GM23338 (cell line): Measurements from ENCODE around the gene FILIP1L. TPM values are rescaled to one million over a fixed set of nuclear protein-coding genes. Genes with fewer than 3 reads are reported as not detected.

Experiments used
- ATAC-seq: fragments of 200-7000 bp; cut with Tn5 transposase; 3 replicates; pipeline ENCODE4 v1.9.1; 2020
- DNase-seq: peaks from one replicate; pipeline ENCODE4 v3.0.0-alpha.2; 2015; ENCODE audit warnings: low spot score
- H2AFZ ChIP-seq: fragments of 200-600 bp; sonication (generic); 2 replicates; pipeline ENCODE4 v1.8.0; 2016; ENCODE audit warnings: antibody characterized with exemption, mild to moderate bottlenecking, moderate library complexity
- H3F3A ChIP-seq: fragments of 200-600 bp; sonication (generic); replicated peaks from 2 replicates; pipeline ENCODE4 v1.8.0; 2017; ENCODE audit warnings: antibody characterized with exemption, mixed run types, low read depth
- H3K27ac ChIP-seq: fragments of 200-600 bp; sonication (generic); 2 replicates; pipeline ENCODE4 v1.6.1; 2016; ENCODE audit warnings: low read depth
- H3K27me3 ChIP-seq: fragments of 200-600 bp; sonication (generic); 2 replicates; pipeline ENCODE4 v1.8.0; 2016; ENCODE audit warnings: mild to moderate bottlenecking, mixed run types, moderate library complexity; ENCODE audit not compliant: insufficient read depth
- H3K36me3 ChIP-seq: fragments of 200-600 bp; sonication (generic); 2 replicates; pipeline ENCODE4 v1.8.0; 2016; ENCODE audit warnings: mild to moderate bottlenecking; ENCODE audit not compliant: insufficient read depth
- H3K4me1 ChIP-seq: fragments of 200-600 bp; sonication (generic); 2 replicates; pipeline ENCODE4 v1.8.0; 2016; ENCODE audit warnings: mild to moderate bottlenecking, moderate library complexity; ENCODE audit not compliant: insufficient read depth
- H3K4me2 ChIP-seq: fragments of 200-600 bp; sonication (generic); 2 replicates; pipeline ENCODE4 v1.7.1; 2017; ENCODE audit warnings: mixed run types
- H3K4me3 ChIP-seq: fragments of 200-600 bp; sonication (generic); 2 replicates; pipeline ENCODE4 v1.6.1; 2016; ENCODE audit warnings: mixed run types
- H3K79me2 ChIP-seq: fragments of 200-600 bp; sonication (generic); replicated peaks from 2 replicates; pipeline ENCODE4 v1.8.0; 2017; ENCODE audit warnings: mild to moderate bottlenecking; ENCODE audit not compliant: insufficient read depth
- H3K9me2 ChIP-seq: fragments of 200-600 bp; sonication (generic); 2 replicates; pipeline ENCODE4 v1.8.0; 2017; ENCODE audit not compliant: insufficient read depth
- H4K20me1 ChIP-seq: fragments of 200-600 bp; sonication (generic); replicated peaks from 2 replicates; pipeline ENCODE4 v1.8.0; 2017; ENCODE audit warnings: mild to moderate bottlenecking; ENCODE audit not compliant: insufficient read depth
- H3K27ac Mint-ChIP-seq: 2 replicates; pipeline ENCODE4 v1.8.0; 2020; ENCODE audit warnings: inconsistent platforms, mild to moderate bottlenecking, moderate library complexity, mixed read lengths
- H3K27me3 Mint-ChIP-seq: 3 replicates; pipeline ENCODE4 v1.8.0; 2022; ENCODE audit warnings: low read depth, mild to moderate bottlenecking, moderate library complexity, mixed read lengths, inconsistent platforms; ENCODE audit not compliant: insufficient read depth, poor library complexity
- H3K36me3 Mint-ChIP-seq: 3 replicates; pipeline ENCODE4 v1.8.0; 2021; ENCODE audit warnings: low read depth, mild to moderate bottlenecking, inconsistent platforms, moderate library complexity, mixed read lengths
- H3K4me1 Mint-ChIP-seq: 3 replicates; pipeline ENCODE4 v1.8.0; 2020; ENCODE audit warnings: mild to moderate bottlenecking, inconsistent platforms, mixed read lengths
- H3K4me3 Mint-ChIP-seq: 3 replicates; pipeline ENCODE4 v1.8.0; 2021; ENCODE audit warnings: moderate library complexity, mild to moderate bottlenecking, inconsistent platforms, mixed read lengths
- H3K9me3 Mint-ChIP-seq: 3 replicates; pipeline ENCODE4 v1.8.0; 2020; ENCODE audit warnings: moderate library complexity, mild to moderate bottlenecking, inconsistent platforms, mixed read lengths
- CREB1 ChIP-seq: fragments of 250-450 bp; sonication (Bioruptor Pico); IDR thresholded peaks from 2 replicates; pipeline ENCODE4 v1.5.0; 2020; ENCODE audit warnings: low read depth, mild to moderate bottlenecking, moderate library complexity
- EZH2 ChIP-seq: fragments of 200-600 bp; sonication (generic); IDR thresholded peaks from one replicate; pipeline ENCODE4 v1.8.0; 2017; ENCODE audit warnings: antibody characterized with exemption, mild to moderate bottlenecking, low read depth; ENCODE audit not compliant: unreplicated experiment
- EZH2phosphoT487 ChIP-seq: fragments of 200-600 bp; sonication (generic); IDR thresholded peaks from one replicate; pipeline ENCODE4 v1.8.1; 2018; ENCODE audit warnings: antibody characterized with exemption; ENCODE audit not compliant: unreplicated experiment
- JUNB ChIP-seq: IDR thresholded peaks from one replicate; pipeline ENCODE4 v1.6.1; 2016; ENCODE audit warnings: antibody characterized with exemption; ENCODE audit not compliant: unreplicated experiment
- NANOG ChIP-seq: IDR thresholded peaks from 2 replicates; pipeline ENCODE4 v1.6.1; 2016; ENCODE audit warnings: antibody characterized with exemption, borderline replicate concordance
- POLR2AphosphoS5 ChIP-seq: IDR thresholded peaks from 2 replicates; pipeline ENCODE4 v1.6.1; 2016; ENCODE audit warnings: antibody characterized with exemption, low read depth
- STAT1 ChIP-seq: IDR thresholded peaks from one replicate; pipeline ENCODE4 v1.6.1; 2016; ENCODE audit warnings: antibody characterized with exemption; ENCODE audit not compliant: unreplicated experiment
- ZNF114 ChIP-seq: fragments of 250-450 bp; sonication (Bioruptor Pico); IDR thresholded peaks from 2 replicates; pipeline ENCODE4 v1.5.0; 2020; ENCODE audit warnings: mild to moderate bottlenecking, moderate library complexity
- ZNF331 ChIP-seq: fragments of 250-450 bp; sonication (Bioruptor Pico); IDR thresholded peaks from 2 replicates; pipeline ENCODE4 v1.5.0; 2020; ENCODE audit warnings: low read depth, mild to moderate bottlenecking, moderate library complexity
- polyA plus RNA-seq: library from polyadenylated mRNA; unstranded; fragments of >200 nt; fragmentation: Nextera tagmentation; extraction: Ambion mirVana; gene quantifications from 2 replicates; pipeline ENCODE4 v1.2.1, GENCODE V29; 2016
- total RNA-seq: library from RNA; depleted of rRNA; stranded (reverse); fragments of >200 nt; shearing (Covaris generic); gene quantifications from 2 replicates; pipeline ENCODE4 v1.2.3, GENCODE V29; 2014
- TF ChIP-seq, protein P1 (sequence below), 2 experiments: fragments of 200-600 bp in 1 of 2; sonication (generic) in 1 of 2; conservative IDR thresholded peaks; 2 replicates each; pipeline versions ENCODE4 v1.5.1 to v1.6.1; 2016 to 2017; ENCODE audit warnings: antibody characterized with exemption in 2 of 2, low read depth in 2 of 2, mild to moderate bottlenecking in 2 of 2, moderate library complexity in 1 of 2
- TF ChIP-seq, protein P2 (sequence below): IDR thresholded peaks from 2 replicates; pipeline ENCODE4 v1.6.1; 2016; ENCODE audit warnings: antibody characterized with exemption
- TF ChIP-seq, protein P3 (sequence below): IDR thresholded peaks from one replicate; pipeline ENCODE4 v1.6.1; 2018; ENCODE audit warnings: antibody characterized with exemption; ENCODE audit not compliant: unreplicated experiment
- TF ChIP-seq, protein P4 (sequence below): fragments of 250-450 bp; sonication (Bioruptor Pico); IDR thresholded peaks from 2 replicates; pipeline ENCODE4 v1.5.0; 2020; ENCODE audit warnings: mild to moderate bottlenecking, moderate library complexity

The FILIP1L gene
- total and polyA plus RNA-seq, 2 experiments from 2014 or later = 1.6 TPM; not detected in 1

DNA sequence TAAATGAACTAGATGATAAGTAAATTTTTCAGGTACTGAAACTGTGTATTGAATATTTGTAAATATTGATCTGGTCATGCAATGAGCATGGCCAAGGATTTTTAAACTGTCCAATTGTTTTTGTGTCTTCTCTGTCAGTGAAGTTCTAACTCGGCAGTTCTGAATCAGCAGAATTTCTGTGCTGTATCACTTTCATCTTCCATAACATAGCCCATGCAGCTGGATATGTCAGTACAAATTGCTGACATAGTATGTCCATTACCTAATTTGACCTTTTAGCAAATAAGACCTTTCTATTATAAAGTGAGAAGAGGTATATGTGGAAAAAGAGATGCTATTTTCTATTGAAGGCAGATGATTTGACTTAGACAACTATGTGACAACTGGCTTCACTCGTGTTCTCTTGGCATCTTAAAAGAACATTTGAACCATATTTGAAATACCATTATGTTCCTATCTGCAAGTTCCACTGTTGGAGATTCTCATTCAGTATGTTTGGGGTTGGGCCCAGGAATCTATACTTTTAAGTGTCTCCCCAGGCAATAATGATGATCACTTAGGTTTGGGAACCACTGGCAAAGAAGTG is 206.2 kb downstream of the FILIP1L start:
- TF ChIP-seq ZNF331 (CRISPR knock-in tag) = no peak
- TF ChIP-seq NANOG = no peak
- TF ChIP-seq, protein P1, sequence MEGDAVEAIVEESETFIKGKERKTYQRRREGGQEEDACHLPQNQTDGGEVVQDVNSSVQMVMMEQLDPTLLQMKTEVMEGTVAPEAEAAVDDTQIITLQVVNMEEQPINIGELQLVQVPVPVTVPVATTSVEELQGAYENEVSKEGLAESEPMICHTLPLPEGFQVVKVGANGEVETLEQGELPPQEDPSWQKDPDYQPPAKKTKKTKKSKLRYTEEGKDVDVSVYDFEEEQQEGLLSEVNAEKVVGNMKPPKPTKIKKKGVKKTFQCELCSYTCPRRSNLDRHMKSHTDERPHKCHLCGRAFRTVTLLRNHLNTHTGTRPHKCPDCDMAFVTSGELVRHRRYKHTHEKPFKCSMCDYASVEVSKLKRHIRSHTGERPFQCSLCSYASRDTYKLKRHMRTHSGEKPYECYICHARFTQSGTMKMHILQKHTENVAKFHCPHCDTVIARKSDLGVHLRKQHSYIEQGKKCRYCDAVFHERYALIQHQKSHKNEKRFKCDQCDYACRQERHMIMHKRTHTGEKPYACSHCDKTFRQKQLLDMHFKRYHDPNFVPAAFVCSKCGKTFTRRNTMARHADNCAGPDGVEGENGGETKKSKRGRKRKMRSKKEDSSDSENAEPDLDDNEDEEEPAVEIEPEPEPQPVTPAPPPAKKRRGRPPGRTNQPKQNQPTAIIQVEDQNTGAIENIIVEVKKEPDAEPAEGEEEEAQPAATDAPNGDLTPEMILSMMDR (conservative IDR thresholded peaks at IDR 0.05; ENCODE audit: low read depth in 2 of 2) = no peak
- TF ChIP-seq, protein P2, sequence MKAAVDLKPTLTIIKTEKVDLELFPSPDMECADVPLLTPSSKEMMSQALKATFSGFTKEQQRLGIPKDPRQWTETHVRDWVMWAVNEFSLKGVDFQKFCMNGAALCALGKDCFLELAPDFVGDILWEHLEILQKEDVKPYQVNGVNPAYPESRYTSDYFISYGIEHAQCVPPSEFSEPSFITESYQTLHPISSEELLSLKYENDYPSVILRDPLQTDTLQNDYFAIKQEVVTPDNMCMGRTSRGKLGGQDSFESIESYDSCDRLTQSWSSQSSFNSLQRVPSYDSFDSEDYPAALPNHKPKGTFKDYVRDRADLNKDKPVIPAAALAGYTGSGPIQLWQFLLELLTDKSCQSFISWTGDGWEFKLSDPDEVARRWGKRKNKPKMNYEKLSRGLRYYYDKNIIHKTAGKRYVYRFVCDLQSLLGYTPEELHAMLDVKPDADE = no peak
- no peak for TF ChIP-seq EZH2
- TF ChIP-seq, protein P3, sequence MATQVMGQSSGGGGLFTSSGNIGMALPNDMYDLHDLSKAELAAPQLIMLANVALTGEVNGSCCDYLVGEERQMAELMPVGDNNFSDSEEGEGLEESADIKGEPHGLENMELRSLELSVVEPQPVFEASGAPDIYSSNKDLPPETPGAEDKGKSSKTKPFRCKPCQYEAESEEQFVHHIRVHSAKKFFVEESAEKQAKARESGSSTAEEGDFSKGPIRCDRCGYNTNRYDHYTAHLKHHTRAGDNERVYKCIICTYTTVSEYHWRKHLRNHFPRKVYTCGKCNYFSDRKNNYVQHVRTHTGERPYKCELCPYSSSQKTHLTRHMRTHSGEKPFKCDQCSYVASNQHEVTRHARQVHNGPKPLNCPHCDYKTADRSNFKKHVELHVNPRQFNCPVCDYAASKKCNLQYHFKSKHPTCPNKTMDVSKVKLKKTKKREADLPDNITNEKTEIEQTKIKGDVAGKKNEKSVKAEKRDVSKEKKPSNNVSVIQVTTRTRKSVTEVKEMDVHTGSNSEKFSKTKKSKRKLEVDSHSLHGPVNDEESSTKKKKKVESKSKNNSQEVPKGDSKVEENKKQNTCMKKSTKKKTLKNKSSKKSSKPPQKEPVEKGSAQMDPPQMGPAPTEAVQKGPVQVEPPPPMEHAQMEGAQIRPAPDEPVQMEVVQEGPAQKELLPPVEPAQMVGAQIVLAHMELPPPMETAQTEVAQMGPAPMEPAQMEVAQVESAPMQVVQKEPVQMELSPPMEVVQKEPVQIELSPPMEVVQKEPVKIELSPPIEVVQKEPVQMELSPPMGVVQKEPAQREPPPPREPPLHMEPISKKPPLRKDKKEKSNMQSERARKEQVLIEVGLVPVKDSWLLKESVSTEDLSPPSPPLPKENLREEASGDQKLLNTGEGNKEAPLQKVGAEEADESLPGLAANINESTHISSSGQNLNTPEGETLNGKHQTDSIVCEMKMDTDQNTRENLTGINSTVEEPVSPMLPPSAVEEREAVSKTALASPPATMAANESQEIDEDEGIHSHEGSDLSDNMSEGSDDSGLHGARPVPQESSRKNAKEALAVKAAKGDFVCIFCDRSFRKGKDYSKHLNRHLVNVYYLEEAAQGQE = no peak
- no peak for TF ChIP-seq CREB1 (CRISPR knock-in tag)
- TF ChIP-seq ZNF114 = no peak
- TF ChIP-seq, protein P4, sequence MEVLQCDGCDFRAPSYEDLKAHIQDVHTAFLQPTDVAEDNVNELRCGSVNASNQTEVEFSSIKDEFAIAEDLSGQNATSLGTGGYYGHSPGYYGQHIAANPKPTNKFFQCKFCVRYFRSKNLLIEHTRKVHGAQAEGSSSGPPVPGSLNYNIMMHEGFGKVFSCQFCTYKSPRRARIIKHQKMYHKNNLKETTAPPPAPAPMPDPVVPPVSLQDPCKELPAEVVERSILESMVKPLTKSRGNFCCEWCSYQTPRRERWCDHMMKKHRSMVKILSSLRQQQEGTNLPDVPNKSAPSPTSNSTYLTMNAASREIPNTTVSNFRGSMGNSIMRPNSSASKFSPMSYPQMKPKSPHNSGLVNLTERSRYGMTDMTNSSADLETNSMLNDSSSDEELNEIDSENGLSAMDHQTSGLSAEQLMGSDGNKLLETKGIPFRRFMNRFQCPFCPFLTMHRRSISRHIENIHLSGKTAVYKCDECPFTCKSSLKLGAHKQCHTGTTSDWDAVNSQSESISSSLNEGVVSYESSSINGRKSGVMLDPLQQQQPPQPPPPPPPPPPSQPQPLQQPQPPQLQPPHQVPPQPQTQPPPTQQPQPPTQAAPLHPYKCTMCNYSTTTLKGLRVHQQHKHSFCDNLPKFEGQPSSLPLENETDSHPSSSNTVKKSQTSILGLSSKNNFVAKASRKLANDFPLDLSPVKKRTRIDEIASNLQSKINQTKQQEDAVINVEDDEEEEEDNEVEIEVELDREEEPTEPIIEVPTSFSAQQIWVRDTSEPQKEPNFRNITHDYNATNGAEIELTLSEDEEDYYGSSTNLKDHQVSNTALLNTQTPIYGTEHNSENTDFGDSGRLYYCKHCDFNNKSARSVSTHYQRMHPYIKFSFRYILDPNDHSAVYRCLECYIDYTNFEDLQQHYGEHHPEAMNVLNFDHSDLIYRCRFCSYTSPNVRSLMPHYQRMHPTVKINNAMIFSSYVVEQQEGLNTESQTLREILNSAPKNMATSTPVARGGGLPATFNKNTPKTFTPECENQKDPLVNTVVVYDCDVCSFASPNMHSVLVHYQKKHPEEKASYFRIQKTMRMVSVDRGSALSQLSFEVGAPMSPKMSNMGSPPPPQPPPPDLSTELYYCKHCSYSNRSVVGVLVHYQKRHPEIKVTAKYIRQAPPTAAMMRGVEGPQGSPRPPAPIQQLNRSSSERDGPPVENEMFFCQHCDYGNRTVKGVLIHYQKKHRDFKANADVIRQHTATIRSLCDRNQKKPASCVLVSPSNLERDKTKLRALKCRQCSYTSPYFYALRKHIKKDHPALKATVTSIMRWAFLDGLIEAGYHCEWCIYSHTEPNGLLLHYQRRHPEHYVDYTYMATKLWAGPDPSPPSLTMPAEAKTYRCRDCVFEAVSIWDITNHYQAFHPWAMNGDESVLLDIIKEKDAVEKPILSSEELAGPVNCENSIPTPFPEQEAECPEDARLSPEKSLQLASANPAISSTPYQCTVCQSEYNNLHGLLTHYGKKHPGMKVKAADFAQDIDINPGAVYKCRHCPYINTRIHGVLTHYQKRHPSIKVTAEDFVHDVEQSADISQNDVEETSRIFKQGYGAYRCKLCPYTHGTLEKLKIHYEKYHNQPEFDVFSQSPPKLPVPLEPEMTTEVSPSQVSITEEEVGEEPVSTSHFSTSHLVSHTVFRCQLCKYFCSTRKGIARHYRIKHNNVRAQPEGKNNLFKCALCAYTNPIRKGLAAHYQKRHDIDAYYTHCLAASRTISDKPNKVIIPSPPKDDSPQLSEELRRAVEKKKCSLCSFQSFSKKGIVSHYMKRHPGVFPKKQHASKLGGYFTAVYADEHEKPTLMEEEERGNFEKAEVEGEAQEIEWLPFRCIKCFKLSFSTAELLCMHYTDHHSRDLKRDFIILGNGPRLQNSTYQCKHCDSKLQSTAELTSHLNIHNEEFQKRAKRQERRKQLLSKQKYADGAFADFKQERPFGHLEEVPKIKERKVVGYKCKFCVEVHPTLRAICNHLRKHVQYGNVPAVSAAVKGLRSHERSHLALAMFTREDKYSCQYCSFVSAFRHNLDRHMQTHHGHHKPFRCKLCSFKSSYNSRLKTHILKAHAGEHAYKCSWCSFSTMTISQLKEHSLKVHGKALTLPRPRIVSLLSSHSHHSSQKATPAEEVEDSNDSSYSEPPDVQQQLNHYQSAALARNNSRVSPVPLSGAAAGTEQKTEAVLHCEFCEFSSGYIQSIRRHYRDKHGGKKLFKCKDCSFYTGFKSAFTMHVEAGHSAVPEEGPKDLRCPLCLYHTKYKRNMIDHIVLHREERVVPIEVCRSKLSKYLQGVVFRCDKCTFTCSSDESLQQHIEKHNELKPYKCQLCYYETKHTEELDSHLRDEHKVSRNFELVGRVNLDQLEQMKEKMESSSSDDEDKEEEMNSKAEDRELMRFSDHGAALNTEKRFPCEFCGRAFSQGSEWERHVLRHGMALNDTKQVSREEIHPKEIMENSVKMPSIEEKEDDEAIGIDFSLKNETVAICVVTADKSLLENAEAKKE (CRISPR knock-in tag) = no peak
- TF ChIP-seq JUNB = no peak
- no peak for TF ChIP-seq EZH2phosphoT487
- no peak for TF ChIP-seq STAT1
- no peak for TF ChIP-seq POLR2AphosphoS5
- H3K4me3 Mint-ChIP-seq = no peak overlapping the region
- Histone ChIP-seq H3F3A (no peaks in the 10 kb centered on the region), H3K79me2 (peaks cover 5% of the 10 kb centered on the region; the same call in 1 of the 2 replicates), H4K20me1 (no peaks in the 10 kb centered on the region; the same call in 1 of the 2 replicates), H3K4me2 (no peak overlapping the region), H3K36me3 (no peaks in the 10 kb centered on the region), H3K4me3 (no peak overlapping the region), H3K27ac (no peak overlapping the region), H3K9me2 (no peaks in the 10 kb centered on the region), H2AFZ (no peak overlapping the region), H3K4me1 (peaks cover 25% of the 10 kb centered on the region), H3K27me3 (no peaks in the 10 kb centered on the region)
- no peak for ATAC-seq
- peaks cover 35% of the 10 kb centered on the region for H3K4me1 Mint-ChIP-seq
- H3K36me3 Mint-ChIP-seq = no peaks in the 10 kb centered on the region
- H3K27me3 Mint-ChIP-seq = no peaks in the 10 kb centered on the region
- no peak overlapping the region for H3K27ac Mint-ChIP-seq
- DNase-seq = no peak
- no peaks in the 10 kb centered on the region for H3K9me3 Mint-ChIP-seq
